ENCODE measurements around the gene PPM1L.
"Not testable (repeated sequence)": the region's sequence is repeated elsewhere in the genome, so short reads cannot be mapped to it uniquely, and the experiment has no call there.

- TF ChIP-seq JUND (IDR thresholded peaks at IDR 0.05); SIN3A (IDR thresholded peaks at IDR 0.05; ENCODE audit: low read depth); RAD21 (IDR thresholded peaks at IDR 0.05; ENCODE audit: low read depth); SRF (IDR thresholded peaks at IDR 0.05; ENCODE audit: low read depth); CTCF (IDR thresholded peaks at IDR 0.05 in 2 of 3, conservative IDR thresholded peaks at IDR 0.05 in 1 of 3; ENCODE audit: borderline replicate concordance in 1 of 3, insufficient read depth in 1 of 3, low read depth in 2 of 3, low read length in 2 of 3); ZNF274 (IDR thresholded peaks at IDR 0.05; ENCODE audit: low read depth, low read length); REST (IDR thresholded peaks at IDR 0.05; ENCODE audit: low read depth); EZH2 (IDR thresholded peaks at IDR 0.05); MAX (IDR thresholded peaks at IDR 0.05); EZH2phosphoT487 (IDR thresholded peaks at IDR 0.05; ENCODE audit: borderline replicate concordance): not testable (repeated sequence)
Measured at GRCh38 chr3:160983900-160984299, 227.9 kb downstream of the PPM1L start.

Data from HCT116 (cell line).